ENCODE results near the gene LRRC27.

GRCh38 chr10:132320654-132321469 lies 11.1 kb upstream of the LRRC27 start:
- TF ChIP-seq CTCF (conservative IDR thresholded peaks at IDR 0.05; ENCODE audit: low read depth, low read length) (no peak), EZH2 (IDR thresholded peaks at IDR 0.05; ENCODE audit: low read length, unreplicated experiment) (no peak), EZH2phosphoT487 (IDR thresholded peaks at IDR 0.05; ENCODE audit: borderline replicate concordance, low read length) (no peak)
